H1 (cell line): ENCODE results near the gene CCDC107. TPM values are rescaled to one million over a fixed set of nuclear protein-coding genes. Genes with fewer than 3 reads are reported as not detected.

ENCODE experiments used
- CTCF ChIA-PET: fragments of 300-600 bp; sonication (Branson Sonifier 250); formaldehyde crosslinking; loops from one replicate; lab custom pipeline; 2021; ENCODE audit not compliant: partially characterized antibody; lab: Charles Lee
- POLR2A ChIA-PET: fragments of 300-600 bp; sonication (Branson Sonifier 250); formaldehyde crosslinking; loops from one replicate; lab custom pipeline; 2021; ENCODE audit warnings: inconsistent platforms; ENCODE audit not compliant: partially characterized antibody; lab: Charles Lee
- DNase-seq, 2 experiments: peaks; one replicate each; pipeline versions ENCODE4 v3.0.0 to v3.0.0-alpha.2; 2010 to 2022; ENCODE audit warnings: low spot score in 2 of 2, low read depth in 1 of 2, mixed read lengths in 1 of 2
- FAIRE-seq: peaks from 2 replicates; lab custom pipeline; 2011; peaks lifted over from hg19 to GRCh38; lab: Jason Lieb, UNC
- H2AFZ ChIP-seq: 2 replicates; pipeline ENCODE4 v1.8.1; 2012; ENCODE audit warnings: low read length, inconsistent platforms
- H2AK5ac ChIP-seq: 2 replicates; pipeline ENCODE4 v1.6.1; 2013; ENCODE audit warnings: low read depth, low read length
- H2BK120ac ChIP-seq: replicated peaks from 2 replicates; pipeline ENCODE3; 2013; ENCODE audit warnings: low read depth, low read length, inconsistent platforms
- H2BK12ac ChIP-seq: 2 replicates; pipeline ENCODE4 v1.6.1; 2013; ENCODE audit warnings: low read depth, low read length
- H2BK15ac ChIP-seq: 2 replicates; pipeline ENCODE4 v1.6.1; 2013; ENCODE audit warnings: low read length
- H2BK20ac ChIP-seq: 2 replicates; pipeline ENCODE4 v1.6.1; 2013; ENCODE audit warnings: low read length
- H2BK5ac ChIP-seq: 2 replicates; pipeline ENCODE4 v1.6.1; 2013; ENCODE audit warnings: low read depth, low read length
- H3K14ac ChIP-seq: 2 replicates; pipeline ENCODE4 v1.6.1; 2013; ENCODE audit warnings: inconsistent platforms; ENCODE audit not compliant: insufficient read length
- H3K18ac ChIP-seq: 2 replicates; pipeline ENCODE4 v1.6.1; 2013; ENCODE audit warnings: low read length; ENCODE audit errors: extremely low read depth
- H3K23ac ChIP-seq: 2 replicates; pipeline ENCODE4 v1.6.1; 2013; ENCODE audit warnings: inconsistent platforms; ENCODE audit not compliant: insufficient read length
- H3K23me2 ChIP-seq: 2 replicates; pipeline ENCODE4 v1.6.1; 2013; ENCODE audit warnings: low read depth, low read length
- H3K27ac ChIP-seq: 2 replicates; pipeline ENCODE4 v1.6.1; 2011; ENCODE audit warnings: low read depth, low read length, inconsistent platforms
- H3K27me3 ChIP-seq, 4 experiments: replicated peaks in 1 of 4; 1 replicate in 1 of 4; 2 replicates in 3 of 4; pipeline versions ENCODE4 v1.6.1 to v1.8.1; 2011 to 2013; ENCODE audit warnings: low read length in 3 of 4, mild to moderate bottlenecking in 3 of 4, inconsistent platforms in 2 of 4, mixed read lengths in 2 of 4, moderate library complexity in 1 of 4; ENCODE audit not compliant: control insufficient read depth in 3 of 4, insufficient read depth in 3 of 4; ENCODE audit errors: extremely low read depth in 1 of 4
- H3K36me3 ChIP-seq, 4 experiments: 2 replicates each; pipeline versions ENCODE4 v1.6.1 to v1.8.1; 2011 to 2013; ENCODE audit warnings: mild to moderate bottlenecking in 4 of 4, low read length in 3 of 4, moderate library complexity in 2 of 4, control low read depth in 1 of 4, inconsistent platforms in 1 of 4; ENCODE audit not compliant: insufficient read depth in 4 of 4, control insufficient read depth in 2 of 4
- H3K4ac ChIP-seq: replicated peaks from 2 replicates; pipeline ENCODE3; 2013; ENCODE audit warnings: low read length, low read depth, mixed read lengths, inconsistent platforms; ENCODE audit not compliant: insufficient read length
- H3K4me1 ChIP-seq, 4 experiments: replicated peaks in 1 of 4; 1 replicate in 1 of 4; 2 replicates in 3 of 4; pipeline versions ENCODE4 v1.6.1 to v1.8.1; 2011 to 2013; ENCODE audit warnings: low read length in 3 of 4, inconsistent platforms in 2 of 4, mixed read lengths in 1 of 4; ENCODE audit not compliant: insufficient read depth in 4 of 4, control insufficient read depth in 3 of 4
- H3K4me2 ChIP-seq, 2 experiments: 2 replicates each; pipeline versions ENCODE4 v1.6.1 to v1.8.1; 2011 to 2013; ENCODE audit warnings: low read depth in 2 of 2, low read length in 2 of 2, control low read depth in 1 of 2, inconsistent platforms in 1 of 2, mild to moderate bottlenecking in 1 of 2; ENCODE audit not compliant: insufficient read depth in 1 of 2
- H3K4me3 ChIP-seq, 4 experiments: fragments of 200-600, 300-600 bp in 1 of 4; sonication (generic), shearing (Covaris generic), sonication (Bioruptor Twin) in 1 of 4; 2 replicates each; pipeline versions ENCODE4 v1.5.1 to v1.8.1; 2011 to 2016; ENCODE audit warnings: low read length in 4 of 4, low read depth in 3 of 4, control low read depth in 2 of 4, inconsistent platforms in 2 of 4, mild to moderate bottlenecking in 2 of 4, mixed read lengths in 1 of 4, moderate library complexity in 1 of 4; ENCODE audit not compliant: insufficient read depth in 2 of 4; ENCODE audit errors: extremely low read depth in 1 of 4
- H3K56ac ChIP-seq: replicated peaks from 2 replicates; pipeline ENCODE3; 2013; ENCODE audit warnings: low read depth, mild to moderate bottlenecking, mixed read lengths, low read length, inconsistent platforms; ENCODE audit not compliant: insufficient read length
- H3K79me1 ChIP-seq: 2 replicates; pipeline ENCODE4 v1.6.1; 2013; ENCODE audit warnings: low read depth, low read length, control low read depth
- H3K79me2 ChIP-seq, 2 experiments: 2 replicates each; pipeline versions ENCODE4 v1.6.1 to v1.8.1; 2012 to 2013; ENCODE audit warnings: low read length in 2 of 2, mild to moderate bottlenecking in 2 of 2, inconsistent platforms in 1 of 2; ENCODE audit not compliant: insufficient read depth in 2 of 2, control insufficient read depth in 1 of 2
- H3K9ac ChIP-seq, 4 experiments: replicated peaks in 1 of 4; 1 replicate in 1 of 4; 2 replicates in 3 of 4; pipeline versions ENCODE4 v1.6.1 to v1.8.1; 2011 to 2013; ENCODE audit warnings: low read depth in 3 of 4, low read length in 3 of 4, control low read depth in 2 of 4, mild to moderate bottlenecking in 2 of 4, moderate library complexity in 2 of 4, inconsistent platforms in 1 of 4; ENCODE audit errors: extremely low read depth in 1 of 4
- H3K9me3 ChIP-seq, 2 experiments: 2 replicates each; pipeline versions ENCODE4 v1.6.1 to v1.8.1; 2012 to 2013; ENCODE audit warnings: mild to moderate bottlenecking in 2 of 2, moderate library complexity in 2 of 2, control low read depth in 1 of 2, inconsistent platforms in 1 of 2, low read depth in 1 of 2, low read length in 1 of 2, mixed read lengths in 1 of 2; ENCODE audit not compliant: insufficient read depth in 2 of 2
- H4K20me1 ChIP-seq, 2 experiments: replicated peaks in 1 of 2; 2 replicates each; pipeline versions ENCODE3 to v1.8.1; 2011 to 2013; ENCODE audit warnings: inconsistent platforms in 2 of 2, low read length in 2 of 2, mild to moderate bottlenecking in 1 of 2; ENCODE audit not compliant: insufficient read depth in 2 of 2, control insufficient read depth in 1 of 2
- H4K5ac ChIP-seq: 2 replicates; pipeline ENCODE4 v1.6.1; 2013; ENCODE audit warnings: low read length, low read depth, mixed read lengths, inconsistent platforms; ENCODE audit not compliant: insufficient read length
- H4K8ac ChIP-seq: 2 replicates; pipeline ENCODE4 v1.8.0; 2013; ENCODE audit warnings: mild to moderate bottlenecking, moderate library complexity, low read length, inconsistent platforms; ENCODE audit not compliant: insufficient read depth; ENCODE audit errors: extremely low read depth
- H4K91ac ChIP-seq: replicated peaks from 2 replicates; pipeline ENCODE3; 2013; ENCODE audit warnings: low read length, mixed read lengths, inconsistent platforms; ENCODE audit not compliant: insufficient read length
- HDAC2 ChIP-seq, 2 experiments: fragments of 300-600 bp in 1 of 2; sonication (generic) in 1 of 2; IDR thresholded peaks; 2 replicates each; pipeline ENCODE4 v1.6.1; 2011 to 2012; ENCODE audit warnings: low read depth in 2 of 2, low read length in 2 of 2, mild to moderate bottlenecking in 2 of 2, moderate library complexity in 2 of 2, borderline replicate concordance in 1 of 2, inconsistent platforms in 1 of 2
- POLR2A ChIP-seq, 2 experiments: IDR thresholded peaks; 1 replicate in 1 of 2; 2 replicates in 1 of 2; pipeline ENCODE4 v1.6.1; 2011; ENCODE audit warnings: low read depth in 2 of 2, low read length in 2 of 2, mild to moderate bottlenecking in 2 of 2; ENCODE audit errors: control extremely low read depth in 1 of 2
- whole genome bisulfite sequencing, 2 experiments: shearing (Covaris generic) in 1 of 2; methylation state at CpG; one replicate each; pipeline versions ENCODE4 v1.1.6 to v1.1.7; 2013 to 2015; ENCODE audit warnings: low lambda C conversion rate in 2 of 2, mixed read lengths in 2 of 2, inconsistent platforms in 1 of 2, low coverage in 1 of 2, missing lambda C conversion rate in 1 of 2; ENCODE audit not compliant: insufficient replicate concordance in 2 of 2, insufficient coverage in 1 of 2, insufficient read length in 1 of 2; ENCODE audit errors: extremely low coverage in 1 of 2, missing lambda C conversion rate in 1 of 2; 5-methylcytosine and 5-hydroxymethylcytosine counted together
- polyA plus RNA-seq, 7 experiments: library from polyadenylated mRNA; depleted of rRNA in 3 of 7; stranded (reverse) in 5 of 7; unstranded in 2 of 7; fragments of >200 nt in 5 of 7; fragments of 200-250 nt in 2 of 7; gene quantifications; 1 replicate in 5 of 7; 2 replicates in 1 of 7; 4 replicates in 1 of 7; pipeline versions ENCODE4 v1.2.1 to v1.2.3, GENCODE V29; 2011 to 2013; ENCODE audit warnings: missing spikeins in 2 of 7, mixed read lengths in 2 of 7
- total RNA-seq: library from RNA; stranded (reverse); fragmentation: NEBNext Ultra II Directional; extraction: Animal tissue kit (Norgen Biotek cat#: 25700); gene quantifications from 2 replicates; pipeline ENCODE4 v1.2.1, GENCODE V29; 2021

CCDC107 gene
- total and polyA plus RNA-seq, 2 of the 8 experiments (the other 6 are each of a cell fraction or from before 2014, with no cell fraction given), result 8.2 to 9.0 TPM

GRCh38 chr9:35683323-35683722 lies 25.2 kb downstream of the CCDC107 start:
- Histone ChIP-seq H2BK12ac (no peak overlapping the region), H2AFZ (no peak overlapping the region), H3K27me3 (no peaks in the 10 kb centered on the region), H3K56ac (no peak overlapping the region), H3K9ac (no peak overlapping the region), H3K23ac (no peak overlapping the region), H2AK5ac (no peak overlapping the region), H4K5ac (no peak overlapping the region), H3K36me3 (peaks cover 14 to 46% (median 33%) of the 10 kb centered on the region in 4 experiments), H3K18ac (no peak overlapping the region), H3K14ac (no peak overlapping the region), H2BK15ac (no peak overlapping the region), H3K4ac (no peak overlapping the region), H3K4me3 (no peak overlapping the region), H3K4me1 (peaks cover 2 to 11% (median 5%) of the 10 kb centered on the region in 4 experiments; a peak in 6 of 7 replicates), H4K8ac (no peak overlapping the region), H2BK5ac (no peak overlapping the region), H3K9me3 (no peaks in the 10 kb centered on the region), H3K79me1 (no peaks in the 10 kb centered on the region; the same call in 1 of the 2 replicates), H3K79me2 (peaks cover 0 to 10% of the 10 kb centered on the region in 2 experiments; a peak in 2 of 4 replicates), H4K91ac (no peak overlapping the region), H3K4me2 (no peak overlapping the region), H3K27ac (no peak overlapping the region), H4K20me1 (peaks cover 10 to 12% of the 10 kb centered on the region in 2 experiments), H2BK120ac (no peak overlapping the region), H3K23me2 (no peaks in the 10 kb centered on the region), H2BK20ac (no peak overlapping the region)
- CTCF ChIA-PET, result interaction anchor here (1.0 to 3.5 kb wide), 10 partner anchors 8 to 69 kb away, joined by 3 to 14 read pairs (median 4); partner anchors contain the start of gene ARHGEF39
- POLR2A ChIA-PET, result interaction anchor here (1.1 to 8.4 kb wide), 8 partner anchors 6 to 49 kb away, joined by 3 to 55 read pairs (median 6); partner anchors contain the start of genes ARHGEF39, CA9, CCDC107 and CREB3
- FAIRE-seq (no peak), DNase-seq (no peak)
- WGBS, 2 experiments, result 89% methylated on average over 2 of the region's 2 CpGs; no CpG with 5 or more reads in 1 of the 2 experiments
- TF ChIP-seq POLR2A (IDR thresholded peaks at IDR 0.05; ENCODE audit: control extremely low read depth in 1 of 2, low read depth in 2 of 2, low read length in 2 of 2) (0 out of 3 replicates have a peak, but pooled peaks of 1 of the 2 experiments have one; percentile 26), HDAC2 (IDR thresholded peaks at IDR 0.05; ENCODE audit: borderline replicate concordance in 1 of 2, low read depth in 2 of 2, low read length in 2 of 2) (no peak)
